CD4-positive, alpha-beta T cell treated with Interleukin-4 for 4 hours (primary cell): ENCODE results near the gene OTOG.

Experiments used
- DNase-seq: peaks from one replicate; pipeline ENCODE4 v3.0.0-alpha.2; 2020

OTOG gene

DNA sequence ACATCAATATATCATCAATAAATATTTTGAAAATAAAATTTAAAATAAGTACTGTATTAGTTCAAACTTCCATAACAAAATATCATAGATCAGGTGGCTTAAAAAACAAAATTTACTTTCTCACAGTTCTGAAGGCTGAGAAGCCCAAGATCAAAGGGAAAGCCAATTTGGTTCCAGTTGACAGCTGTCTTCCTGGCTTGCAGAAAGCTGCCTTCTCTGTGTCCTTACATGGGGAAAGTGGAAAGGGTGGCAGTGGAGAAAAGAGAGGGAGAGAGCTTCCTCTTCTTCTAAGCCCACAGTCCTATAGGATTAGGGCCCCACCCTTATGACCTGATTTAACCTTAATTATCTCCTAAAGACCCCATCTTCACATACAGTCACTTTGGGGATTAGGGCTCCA is 121.1 kb downstream of the OTOG start:
- DNase-seq = no peak

DNA sequence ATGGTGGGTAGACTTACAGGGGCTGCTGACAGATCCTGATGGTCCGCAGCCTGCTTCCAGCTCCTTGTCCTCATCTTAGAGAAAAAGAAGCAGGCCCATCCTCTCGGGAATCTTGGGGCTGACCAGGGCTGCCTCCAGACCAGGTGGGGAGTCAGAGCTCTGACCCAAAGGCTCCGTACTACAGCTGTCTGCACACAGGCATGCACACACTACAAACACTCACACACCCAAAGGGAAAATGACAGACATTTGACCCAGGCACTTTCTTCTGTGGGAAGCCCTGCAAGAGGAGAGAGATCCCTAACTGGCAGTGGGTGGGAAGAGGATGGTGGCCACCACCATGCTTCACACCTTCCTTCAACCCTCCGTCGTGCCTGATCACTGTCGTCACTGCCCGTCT is 125.4 kb downstream of the OTOG start:
- no peak for DNase-seq

DNA sequence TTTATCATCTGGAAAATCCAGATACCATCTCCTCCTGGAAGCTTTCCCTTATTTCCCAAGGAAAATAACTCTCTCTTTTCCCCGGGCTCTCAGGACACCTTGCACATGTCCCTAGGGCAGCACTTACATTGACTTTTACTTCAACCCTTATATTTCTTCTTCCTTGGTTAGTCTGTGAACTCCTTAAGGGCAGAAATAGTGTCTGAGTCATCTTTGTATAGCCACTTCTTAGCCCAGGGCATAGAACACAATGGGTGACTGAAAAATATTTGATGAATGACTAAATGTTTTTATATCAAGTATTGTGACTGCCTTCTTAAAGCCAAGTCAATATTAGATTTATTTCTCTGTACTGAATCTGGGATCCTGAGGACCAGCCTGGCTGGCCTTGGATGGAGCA is 126.9 kb downstream of the OTOG start:
- DNase-seq = no peak

DNA sequence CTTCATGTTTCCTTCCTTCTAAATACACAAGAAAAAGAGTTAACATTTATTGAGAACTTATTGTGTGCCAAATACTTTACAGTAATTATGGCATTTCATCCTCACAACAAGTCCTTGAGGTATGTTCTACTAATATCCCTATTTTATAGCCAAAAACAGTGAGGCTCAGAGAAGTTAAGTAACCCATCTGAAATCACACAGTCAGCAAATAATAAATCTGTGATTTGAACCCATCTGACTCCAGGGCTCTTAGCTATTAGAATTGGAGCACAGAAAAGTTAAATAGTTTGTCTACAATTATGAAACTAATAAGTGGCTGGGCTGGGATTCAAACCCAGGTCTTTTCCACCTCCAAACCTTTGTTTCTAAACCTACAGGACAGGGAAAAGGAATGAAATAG is 135.8 kb downstream of the OTOG start:
- DNase-seq = no peak

DNA sequence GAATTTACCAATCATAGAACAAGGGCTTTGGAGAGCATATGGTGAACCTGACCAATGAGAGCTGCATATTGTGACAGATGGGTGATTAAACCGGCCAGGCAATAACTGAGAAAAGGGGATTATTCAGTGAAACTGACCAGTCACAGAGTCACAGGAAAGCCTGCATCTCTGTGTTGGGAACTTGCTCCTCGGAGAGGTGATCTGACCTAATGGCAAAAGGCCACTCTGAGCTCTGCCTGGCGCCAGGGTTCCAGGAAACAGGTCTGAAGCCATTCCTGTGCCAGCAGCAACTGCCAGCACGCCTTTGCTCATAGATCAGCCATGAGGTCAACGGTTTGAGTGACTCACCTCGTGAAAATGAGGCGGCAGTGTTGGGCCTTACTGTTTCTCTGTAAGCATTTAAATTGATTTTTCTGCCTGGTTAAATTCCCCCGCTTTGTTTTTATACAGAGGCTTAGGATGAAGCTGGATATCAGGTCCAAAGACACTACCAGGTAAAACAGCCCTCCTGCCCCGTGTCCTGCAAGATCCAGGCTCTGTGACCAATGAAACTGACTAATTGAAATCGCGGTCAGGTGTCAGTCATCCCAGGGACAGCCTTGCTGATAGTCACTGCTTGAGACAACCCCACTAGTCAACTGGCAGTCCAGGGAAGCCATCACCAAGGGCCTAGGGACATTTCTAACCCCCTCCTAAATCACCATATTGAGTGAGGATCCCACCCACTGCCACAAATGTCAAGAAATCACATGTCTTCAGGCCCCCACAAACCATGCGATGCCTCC is 136.5 kb downstream of the OTOG start:
- DNase-seq = no peak

DNA sequence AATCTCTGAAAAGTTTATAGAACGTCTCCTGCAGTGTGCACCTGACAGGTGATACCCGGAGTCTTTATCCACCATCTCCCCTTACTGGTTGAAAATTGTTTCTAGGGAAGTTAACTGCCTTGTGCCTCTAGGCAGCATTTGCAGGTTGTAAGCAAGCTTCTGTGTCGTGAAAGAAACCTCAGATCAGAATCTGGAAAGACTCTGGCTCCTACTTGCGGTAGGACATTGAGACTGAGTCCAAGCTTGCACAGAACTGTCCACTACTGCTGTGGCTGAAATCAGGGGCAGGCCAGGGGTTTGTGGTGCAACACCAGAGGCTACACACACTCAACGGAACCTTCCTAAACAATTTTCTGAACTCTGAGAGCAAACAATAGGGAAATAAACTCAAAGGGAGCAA is 137.5 kb downstream of the OTOG start:
- DNase-seq = no peak

DNA sequence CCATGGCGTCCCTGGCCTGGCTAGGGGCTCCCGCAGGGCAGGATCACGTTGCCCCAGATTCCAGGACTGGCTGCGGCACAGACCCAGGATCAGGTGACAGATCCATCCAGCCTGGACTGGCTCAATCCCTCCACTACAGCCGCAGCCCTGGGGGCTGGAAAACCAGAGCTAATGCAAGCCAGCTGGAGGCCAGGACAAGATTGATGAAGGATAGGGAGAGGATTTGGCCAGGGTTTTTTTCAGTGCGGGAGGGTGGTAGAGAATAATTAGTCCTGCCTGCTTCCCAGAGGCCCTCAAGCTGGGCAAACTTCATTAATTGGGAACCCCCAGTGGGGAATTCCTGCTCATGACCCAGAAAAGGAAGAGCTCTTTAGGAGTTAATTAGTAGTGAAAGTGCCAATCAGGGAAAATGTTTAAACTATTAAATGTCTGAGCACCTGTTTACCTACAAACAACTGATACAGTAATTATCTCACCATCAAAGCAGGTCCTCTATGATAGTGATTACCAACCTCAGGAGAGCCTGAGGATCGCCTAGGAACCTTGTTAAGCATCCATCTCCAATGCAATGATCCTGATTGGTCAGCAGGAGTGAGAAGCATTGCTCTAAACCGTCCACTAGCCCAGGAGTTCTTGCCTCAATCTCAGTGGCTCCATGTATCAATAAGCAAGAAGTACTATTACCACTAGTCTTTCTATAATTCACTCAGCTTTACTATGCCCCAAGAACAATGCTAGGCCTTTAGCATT is 139.3 kb downstream of the OTOG start:
- DNase-seq = no peak

DNA sequence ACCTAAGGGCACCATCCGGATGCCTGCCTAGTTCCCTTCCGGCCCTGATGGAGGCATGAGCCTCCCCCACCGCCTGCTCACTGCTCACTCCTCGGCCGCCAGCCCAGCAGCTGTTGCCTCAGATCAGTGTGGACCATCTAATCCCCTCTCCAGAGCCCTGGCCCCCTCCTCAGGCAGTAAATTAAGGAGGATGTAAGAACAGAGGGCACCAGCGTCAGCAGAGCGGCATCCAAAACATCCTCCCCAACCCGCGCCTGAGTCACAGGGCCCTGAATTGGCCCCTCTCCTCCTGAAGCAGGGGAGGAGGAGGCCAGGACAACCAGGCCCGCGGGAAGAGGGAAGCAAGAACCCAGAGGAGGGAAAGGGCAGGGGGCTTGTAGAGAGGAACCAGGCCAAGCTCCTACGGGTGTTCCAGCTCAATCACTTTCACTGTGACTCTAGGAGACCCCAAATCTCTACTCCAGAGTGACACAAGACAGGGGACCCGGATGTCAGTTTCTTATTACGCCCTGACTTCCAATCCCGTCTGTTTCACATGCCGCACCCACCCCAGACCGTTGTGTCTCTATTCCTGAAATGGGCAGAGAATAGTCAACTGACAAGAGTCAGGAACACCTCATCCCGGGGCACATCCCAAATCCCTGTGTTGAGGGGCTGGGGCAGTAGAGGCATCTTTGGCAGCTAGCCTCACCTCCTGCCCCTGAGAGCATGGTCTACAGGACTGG is 141.0 kb downstream of the OTOG start:
- DNase-seq = no peak

DNA sequence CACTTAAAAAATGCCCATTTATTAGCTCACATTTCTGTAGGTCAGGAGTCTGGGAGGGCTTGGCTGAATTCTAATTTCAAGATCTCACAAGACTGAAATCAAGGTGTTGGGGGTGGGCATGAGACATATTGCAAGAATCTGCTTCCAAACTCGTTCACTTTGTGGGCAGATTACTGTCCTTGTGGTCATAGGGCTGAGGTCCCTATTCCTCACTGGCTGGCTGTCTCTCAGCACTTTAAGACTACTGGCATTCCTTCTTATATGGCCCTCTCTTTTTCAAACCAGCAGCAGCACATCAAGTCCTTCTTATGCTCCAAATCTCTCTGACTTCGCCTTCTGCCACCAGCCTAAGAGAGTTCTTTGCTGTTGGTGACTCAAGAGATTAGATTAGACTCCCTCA is 144.5 kb downstream of the OTOG start:
- DNase-seq = no peak

DNA sequence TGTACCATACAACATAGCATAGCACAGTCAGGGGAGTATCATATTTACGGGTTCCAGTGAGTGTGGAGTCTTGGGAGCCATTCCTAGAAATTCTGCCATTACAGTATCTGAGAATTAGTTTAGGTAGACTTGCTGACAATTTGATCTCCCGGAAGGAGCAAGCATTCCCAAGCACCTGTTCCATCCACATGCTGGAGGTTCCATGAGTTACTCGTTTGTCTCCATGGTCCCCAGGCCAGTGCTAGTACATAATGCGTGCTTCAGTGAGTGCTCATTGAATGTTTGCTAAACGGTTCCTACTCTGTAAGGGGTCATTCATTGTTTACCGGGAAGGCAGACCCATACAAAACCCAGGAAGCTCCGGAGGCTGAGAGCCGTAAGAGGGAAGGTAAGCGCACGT is 144.9 kb downstream of the OTOG start:
- DNase-seq = no peak

DNA sequence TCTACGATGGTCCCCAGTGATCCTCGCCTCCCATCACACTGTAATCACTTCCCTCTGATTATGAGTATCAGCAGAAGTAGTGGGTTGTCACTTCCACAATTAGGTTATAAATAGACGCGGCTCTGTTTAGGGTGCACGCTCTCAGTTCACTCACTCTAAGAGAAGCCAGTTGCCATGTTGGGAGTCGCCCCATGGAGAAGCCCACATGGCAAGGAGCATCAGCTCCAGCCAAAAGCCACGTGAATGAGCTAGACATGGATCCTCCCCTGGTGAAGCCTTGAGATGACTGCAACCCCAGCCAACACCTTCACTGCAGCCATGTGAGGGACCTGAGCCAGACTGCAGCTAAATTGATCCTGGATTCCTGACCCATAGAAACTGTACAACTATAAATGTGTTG is 145.9 kb downstream of the OTOG start:
- DNase-seq = no peak

DNA sequence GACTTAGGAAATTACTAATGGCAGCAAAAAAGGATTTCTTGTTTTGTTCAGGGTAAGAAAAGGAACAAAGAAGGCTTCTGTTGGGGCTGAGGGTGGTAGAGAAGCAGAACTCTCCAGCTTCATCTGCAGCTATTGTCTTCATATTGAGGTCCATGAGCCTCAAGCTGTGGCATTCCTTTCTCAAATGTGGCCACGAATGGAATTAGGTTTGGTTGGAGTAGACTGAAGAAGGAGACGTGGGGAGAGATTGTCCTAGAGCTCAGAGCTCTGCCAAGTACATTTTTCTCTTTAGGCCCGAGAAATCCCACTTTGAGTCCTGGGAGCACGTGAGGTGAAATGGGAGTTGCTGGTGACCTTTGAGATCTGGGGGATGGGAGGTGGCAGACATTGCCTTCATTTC is 146.5 kb downstream of the OTOG start:
- DNase-seq = no peak

DNA sequence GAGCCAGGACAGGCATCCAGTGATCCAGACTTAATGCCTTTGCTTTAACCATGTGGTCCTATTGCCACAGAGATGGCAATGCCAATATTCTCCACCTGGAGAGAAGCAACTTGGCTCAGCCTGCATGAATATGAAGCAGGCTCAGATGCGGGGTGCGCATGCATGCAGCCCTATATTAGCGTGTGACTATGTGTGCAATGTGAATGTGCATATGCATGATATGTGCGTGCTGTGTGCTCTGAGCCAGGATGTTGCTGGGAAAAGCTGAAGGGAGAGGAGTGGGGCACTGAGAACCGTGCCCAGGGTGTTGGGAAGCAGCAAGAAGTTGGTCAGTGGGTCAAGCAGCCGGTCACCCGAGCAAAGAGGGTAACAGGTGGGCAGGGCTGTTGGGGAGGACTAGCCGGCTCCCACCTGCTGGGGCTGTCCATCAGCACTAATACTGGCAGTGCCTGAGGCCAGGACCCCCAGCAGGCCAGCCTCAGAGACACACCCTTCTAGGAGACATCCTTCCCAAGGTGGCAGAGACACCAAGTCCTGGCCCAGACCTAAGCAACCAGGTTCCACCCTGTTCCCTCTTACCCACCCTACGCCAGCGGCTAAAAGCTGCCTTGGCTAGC is 147.5 kb downstream of the OTOG start:
- DNase-seq = no peak

DNA sequence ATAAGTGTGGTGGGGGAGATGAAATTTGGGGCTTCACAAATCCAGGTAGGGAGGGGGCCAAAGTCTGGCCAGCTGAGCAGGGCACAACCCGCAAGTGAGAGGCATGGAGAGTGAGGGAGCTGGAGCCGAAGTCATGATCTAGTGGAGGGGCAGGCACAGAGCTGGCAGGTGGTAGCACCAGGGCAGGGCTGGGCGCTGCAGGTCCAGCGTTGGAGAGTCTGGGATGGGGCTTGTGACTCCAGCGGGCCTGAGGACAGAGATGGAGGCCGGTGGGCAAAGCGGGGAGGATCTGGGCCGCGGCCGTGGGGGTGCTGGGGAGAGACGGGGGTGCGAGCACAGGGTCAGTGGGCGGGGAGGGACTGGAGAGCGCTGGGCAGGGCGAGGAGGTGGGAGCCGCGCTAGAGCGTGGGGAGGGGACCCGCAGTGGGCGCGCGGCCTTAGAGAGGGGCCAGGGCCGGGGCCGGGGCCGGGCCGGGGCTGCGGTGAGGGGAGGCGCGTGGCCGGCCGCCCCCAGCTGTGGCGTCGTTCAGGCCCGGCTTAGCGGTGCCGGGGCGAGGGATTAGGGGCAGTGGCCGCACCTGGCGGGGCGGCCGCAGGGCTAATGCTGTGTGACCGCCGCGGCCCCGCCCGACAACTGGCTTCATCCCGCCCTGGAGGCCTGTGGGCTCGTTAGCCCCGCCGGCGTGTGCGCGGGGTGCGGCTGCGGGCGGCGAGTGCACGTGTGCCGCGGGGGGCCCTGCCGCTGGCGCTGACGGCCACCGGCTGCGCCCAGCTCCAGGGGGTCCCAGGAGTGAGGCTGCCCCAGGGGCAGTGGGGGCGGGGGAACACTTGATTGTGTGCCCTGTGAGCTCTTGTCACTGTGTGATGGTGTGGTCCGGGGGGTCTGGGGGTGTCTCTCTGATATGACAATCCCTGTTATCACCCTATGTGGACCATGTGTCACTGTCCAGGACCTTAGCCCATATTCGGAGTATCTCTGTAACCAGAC is 148.7 kb downstream of the OTOG start:
- no peak for DNase-seq

DNA sequence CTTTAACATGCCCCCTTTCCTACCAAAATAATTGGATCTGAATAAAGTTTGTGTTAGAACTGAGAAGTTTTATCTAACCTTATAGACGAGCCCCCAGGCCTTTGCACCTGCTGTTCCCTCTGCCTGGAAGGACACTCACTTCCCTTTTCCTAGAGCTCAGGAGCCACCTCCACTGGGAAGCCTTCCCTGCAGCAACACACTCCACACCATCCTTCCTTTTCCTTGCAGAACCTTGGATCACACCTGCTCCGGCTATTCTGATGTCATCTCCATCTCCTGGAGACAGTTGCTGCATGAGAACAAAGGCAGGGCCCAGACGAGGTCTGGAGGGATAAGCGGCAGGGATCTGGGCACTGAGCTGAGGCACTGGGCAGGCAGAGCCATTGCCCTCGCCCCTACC is 149.7 kb downstream of the OTOG start:
- DNase-seq = no peak
